Neural cell (in vitro differentiated cells): ENCODE results near the gene WNK2. TPM values are rescaled to one million over a fixed set of nuclear protein-coding genes. Genes with fewer than 3 reads are reported as not detected.

ENCODE experiments used
- H2AFZ ChIP-seq: fragments of 200-600, 300-800 bp; sonication (generic), shearing (Covaris generic); 2 replicates; pipeline ENCODE4 v1.6.0; 2014; ENCODE audit warnings: low read depth, mild to moderate bottlenecking, antibody characterized with exemption, low read length, moderate library complexity
- H3F3A ChIP-seq: fragments of 200-600 bp; shearing (Covaris generic); 2 replicates; pipeline ENCODE4 v1.6.1; 2016; ENCODE audit warnings: mild to moderate bottlenecking, moderate library complexity, mixed read lengths, antibody characterized with exemption, low read length; ENCODE audit not compliant: insufficient read depth, poor library complexity, severe bottlenecking
- H3K27ac ChIP-seq: fragments of 200-600, 300-800 bp; sonication (generic), shearing (Covaris generic); 2 replicates; pipeline ENCODE4 v1.5.1; 2014; ENCODE audit warnings: mild to moderate bottlenecking, low read length, moderate library complexity
- H3K27me3 ChIP-seq: fragments of 300-800, 200-600 bp; sonication (generic), shearing (Covaris generic); 2 replicates; pipeline ENCODE4 v1.6.0; 2014; ENCODE audit warnings: mild to moderate bottlenecking, low read depth, low read length, moderate library complexity; ENCODE audit not compliant: insufficient read depth
- H3K36me3 ChIP-seq: fragments of 300-800, 200-600 bp; sonication (generic), shearing (Covaris generic); 2 replicates; pipeline ENCODE4 v1.5.1; 2014; ENCODE audit warnings: mild to moderate bottlenecking, antibody characterized with exemption, low read length, moderate library complexity; ENCODE audit not compliant: insufficient read depth
- H3K4me2 ChIP-seq: fragments of 300-800, 200-600 bp; sonication (generic), shearing (Covaris generic); 2 replicates; pipeline ENCODE4 v1.6.0; 2014; ENCODE audit warnings: mild to moderate bottlenecking, low read length
- H3K4me3 ChIP-seq: fragments of 300-800, 200-600 bp; sonication (generic), shearing (Covaris generic); 2 replicates; pipeline ENCODE4 v1.5.1; 2014; ENCODE audit warnings: mild to moderate bottlenecking, low read length, moderate library complexity
- H3K79me2 ChIP-seq: fragments of 200-600 bp; shearing (Covaris generic); replicated peaks from 2 replicates; pipeline ENCODE4 v1.6.0; 2014; ENCODE audit warnings: mild to moderate bottlenecking, low read length, moderate library complexity; ENCODE audit not compliant: insufficient read depth
- H3K9ac ChIP-seq: fragments of 300-800, 200-600 bp; sonication (generic), shearing (Covaris generic); 2 replicates; pipeline ENCODE4 v1.6.1; 2016; ENCODE audit warnings: mild to moderate bottlenecking, low read length, mixed read lengths
- H3K9me2 ChIP-seq: fragments of 200-600 bp; shearing (Covaris generic); 2 replicates; pipeline ENCODE4 v1.6.1; 2016; ENCODE audit warnings: mild to moderate bottlenecking, low read length, mixed read lengths; ENCODE audit not compliant: insufficient read depth
- H3K9me3 ChIP-seq: fragments of 200-600, 300-800 bp; sonication (generic), shearing (Covaris generic); 2 replicates; pipeline ENCODE4 v1.6.1; 2016; ENCODE audit warnings: mild to moderate bottlenecking, mixed run types, low read length, moderate library complexity, mixed read lengths
- H4K20me1 ChIP-seq: fragments of 200-600 bp; shearing (Covaris generic); 2 replicates; pipeline ENCODE4 v1.6.1; 2016; ENCODE audit warnings: mild to moderate bottlenecking, mixed run types; ENCODE audit not compliant: insufficient read depth
- CTCF ChIP-seq: fragments of 450-650 bp; IDR thresholded peaks from 2 replicates; pipeline ENCODE4 v1.5.1; 2014; ENCODE audit warnings: antibody characterized with exemption, mild to moderate bottlenecking, moderate library complexity; ENCODE audit not compliant: poor library complexity, severe bottlenecking
- EP300 ChIP-seq: fragments of 450-650 bp; conservative IDR thresholded peaks from 2 replicates; pipeline ENCODE4 v1.6.1; 2014; ENCODE audit warnings: antibody characterized with exemption, mild to moderate bottlenecking, moderate library complexity; ENCODE audit not compliant: poor library complexity, severe bottlenecking
- EZH2 ChIP-seq: fragments of 200-600, 300-800 bp; shearing (Covaris generic), sonication (generic); IDR thresholded peaks from 2 replicates; pipeline ENCODE4 v1.6.1; 2014; ENCODE audit warnings: antibody characterized with exemption, low read length, borderline replicate concordance, mild to moderate bottlenecking; ENCODE audit not compliant: insufficient read depth, poor library complexity, severe bottlenecking
- MXI1 ChIP-seq: fragments of 450-650 bp; conservative IDR thresholded peaks from 2 replicates; pipeline ENCODE4 v1.6.1; 2014; ENCODE audit warnings: antibody characterized with exemption, mild to moderate bottlenecking; ENCODE audit not compliant: poor library complexity, severe bottlenecking
- POLR2AphosphoS5 ChIP-seq: IDR thresholded peaks from 2 replicates; pipeline ENCODE4 v1.6.1; 2012
- RAD21 ChIP-seq: fragments of 450-650 bp; conservative IDR thresholded peaks from 2 replicates; pipeline ENCODE4 v1.6.1; 2014; ENCODE audit warnings: antibody characterized with exemption, mild to moderate bottlenecking, moderate library complexity
- SMC3 ChIP-seq: fragments of 450-650 bp; conservative IDR thresholded peaks from 2 replicates; pipeline ENCODE4 v1.6.1; 2014; ENCODE audit warnings: antibody characterized with exemption, mild to moderate bottlenecking, moderate library complexity; ENCODE audit not compliant: poor library complexity
- TAF1 ChIP-seq: IDR thresholded peaks from 2 replicates; pipeline ENCODE4 v1.6.1; 2012; ENCODE audit warnings: low read depth
- polyA plus RNA-seq: library from polyadenylated mRNA; depleted of rRNA; stranded (reverse); fragments of >200 nt; gene quantifications from 2 replicates; pipeline ENCODE4 v1.2.3, GENCODE V29; 2014
- TF ChIP-seq, protein P1 (sequence below): IDR thresholded peaks from 2 replicates; pipeline ENCODE4 v1.6.1; 2012; ENCODE audit warnings: borderline replicate concordance

The WNK2 gene
- polyA plus RNA-seq, 1 donor from 2014 or later = 37.1 TPM

DNA sequence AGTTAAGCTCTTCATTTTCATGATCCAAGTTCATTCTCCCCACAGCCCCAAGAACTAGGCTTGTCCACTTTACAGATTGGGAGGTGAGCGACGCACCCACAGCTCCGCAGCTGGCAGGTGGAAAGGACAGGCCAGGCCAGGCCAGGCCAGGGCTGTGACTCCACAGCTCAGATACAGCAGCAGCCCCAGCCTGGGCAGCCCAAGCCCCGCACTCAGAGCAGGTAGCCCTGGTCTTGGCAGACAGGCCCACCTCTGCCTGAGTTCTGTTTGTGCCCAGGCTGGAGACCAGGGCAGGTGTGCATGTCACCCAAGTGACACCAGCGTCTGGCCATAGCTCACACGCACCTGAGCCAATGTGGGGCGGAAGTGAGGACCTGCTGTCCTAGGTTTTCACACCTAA, 124.7 kb downstream of the WNK2 start (continued):
- TF ChIP-seq, protein P1, sequence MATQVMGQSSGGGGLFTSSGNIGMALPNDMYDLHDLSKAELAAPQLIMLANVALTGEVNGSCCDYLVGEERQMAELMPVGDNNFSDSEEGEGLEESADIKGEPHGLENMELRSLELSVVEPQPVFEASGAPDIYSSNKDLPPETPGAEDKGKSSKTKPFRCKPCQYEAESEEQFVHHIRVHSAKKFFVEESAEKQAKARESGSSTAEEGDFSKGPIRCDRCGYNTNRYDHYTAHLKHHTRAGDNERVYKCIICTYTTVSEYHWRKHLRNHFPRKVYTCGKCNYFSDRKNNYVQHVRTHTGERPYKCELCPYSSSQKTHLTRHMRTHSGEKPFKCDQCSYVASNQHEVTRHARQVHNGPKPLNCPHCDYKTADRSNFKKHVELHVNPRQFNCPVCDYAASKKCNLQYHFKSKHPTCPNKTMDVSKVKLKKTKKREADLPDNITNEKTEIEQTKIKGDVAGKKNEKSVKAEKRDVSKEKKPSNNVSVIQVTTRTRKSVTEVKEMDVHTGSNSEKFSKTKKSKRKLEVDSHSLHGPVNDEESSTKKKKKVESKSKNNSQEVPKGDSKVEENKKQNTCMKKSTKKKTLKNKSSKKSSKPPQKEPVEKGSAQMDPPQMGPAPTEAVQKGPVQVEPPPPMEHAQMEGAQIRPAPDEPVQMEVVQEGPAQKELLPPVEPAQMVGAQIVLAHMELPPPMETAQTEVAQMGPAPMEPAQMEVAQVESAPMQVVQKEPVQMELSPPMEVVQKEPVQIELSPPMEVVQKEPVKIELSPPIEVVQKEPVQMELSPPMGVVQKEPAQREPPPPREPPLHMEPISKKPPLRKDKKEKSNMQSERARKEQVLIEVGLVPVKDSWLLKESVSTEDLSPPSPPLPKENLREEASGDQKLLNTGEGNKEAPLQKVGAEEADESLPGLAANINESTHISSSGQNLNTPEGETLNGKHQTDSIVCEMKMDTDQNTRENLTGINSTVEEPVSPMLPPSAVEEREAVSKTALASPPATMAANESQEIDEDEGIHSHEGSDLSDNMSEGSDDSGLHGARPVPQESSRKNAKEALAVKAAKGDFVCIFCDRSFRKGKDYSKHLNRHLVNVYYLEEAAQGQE = no peak
- TF ChIP-seq TAF1 (no peak), POLR2AphosphoS5 (no peak)

- H3K9me3 ChIP-seq = no peaks in the 10 kb centered on the region
- no peak overlapping the region for H3K4me2 ChIP-seq
- H4K20me1 ChIP-seq = no peaks in the 10 kb centered on the region
- no peaks in the 10 kb centered on the region for H3F3A ChIP-seq
- no peaks in the 10 kb centered on the region for H3K36me3 ChIP-seq
- H3K27me3 ChIP-seq = no peaks in the 10 kb centered on the region
- H3K9ac ChIP-seq = no peak overlapping the region
- H3K27ac ChIP-seq = no peak overlapping the region
- no peaks in the 10 kb centered on the region for H3K79me2 ChIP-seq
- no peak overlapping the region for H2AFZ ChIP-seq
- H3K4me3 ChIP-seq = no peak overlapping the region
- no peaks in the 10 kb centered on the region for H3K9me2 ChIP-seq
- TF ChIP-seq POLR2AphosphoS5 (no peak), TAF1 (no peak), CTCF (no peak), SMC3 (no peak), RAD21 (no peak), MXI1 (no peak), EP300 (no peak), EZH2 (no peak)
- TF ChIP-seq, protein P1 = no peak
Measured at GRCh38 chr9:93309889-93310425, 126.0 kb downstream of the WNK2 start.
